NCI-H748 (cell line): ENCODE measurements around the gene RC3H2.
"Not testable (repeated sequence)": the region's sequence is repeated elsewhere in the genome, so short reads cannot be mapped to it uniquely, and the experiment has no call there.

Source experiments
- DNase-seq: peaks from one replicate; lab custom pipeline; 2025; ENCODE audit not compliant: unreplicated experiment; lab: John Stamatoyannopoulos, UW

The RC3H2 gene

GRCh38 chr9:122848256-122848943 lies 56.8 kb downstream of the RC3H2 start:
- DNase-seq: no peak

GRCh38 chr9:122846371-122846940 lies 58.7 kb downstream of the RC3H2 start:
- no peak for DNase-seq

- DNase-seq: no peak
Measured at GRCh38 chr9:122845116-122845515, 60.0 kb downstream of the RC3H2 start.

- DNase-seq: no peak
Measured at GRCh38 chr9:122844137-122844536, 61.0 kb downstream of the RC3H2 start.

- DNase-seq: no peak
Measured at GRCh38 chr9:122841501-122841900, 63.7 kb downstream of the RC3H2 start.

- DNase-seq: not testable (repeated sequence)
Measured at GRCh38 chr9:122838441-122838840, 66.7 kb downstream of the RC3H2 start.

GRCh38 chr9:122837266-122837850 lies 67.8 kb downstream of the RC3H2 start:
- no peak for DNase-seq

- no peak for DNase-seq
Measured at GRCh38 chr9:122835313-122835731, 69.8 kb downstream of the RC3H2 start.

GRCh38 chr9:122832194-122832593 lies 73.0 kb downstream of the RC3H2 start:
- DNase-seq: no peak

- not testable (repeated sequence) for DNase-seq
Measured at GRCh38 chr9:122828965-122829284, 76.2 kb downstream of the RC3H2 start.

- DNase-seq: no peak
Measured at GRCh38 chr9:122827761-122828093, 77.4 kb downstream of the RC3H2 start.

- DNase-seq: no peak
Measured at GRCh38 chr9:122822938-122823337, 82.2 kb downstream of the RC3H2 start.

- DNase-seq: no peak
Measured at GRCh38 chr9:122822056-122822455, 83.1 kb downstream of the RC3H2 start.

- no peak for DNase-seq
Measured at GRCh38 chr9:122821278-122821943, 83.7 kb downstream of the RC3H2 start.

- no peak for DNase-seq
Measured at GRCh38 chr9:122820490-122820845, 84.7 kb downstream of the RC3H2 start.

GRCh38 chr9:122819791-122820489 lies 85.2 kb downstream of the RC3H2 start:
- no peak for DNase-seq

- DNase-seq: no peak
Measured at GRCh38 chr9:122819326-122819725, 85.8 kb downstream of the RC3H2 start.

GRCh38 chr9:122816163-122816867 lies 88.8 kb downstream of the RC3H2 start:
- DNase-seq: no peak

- no peak for DNase-seq
Measured at GRCh38 chr9:122815544-122815943, 89.6 kb downstream of the RC3H2 start.

GRCh38 chr9:122814545-122814944 lies 90.6 kb downstream of the RC3H2 start:
- no peak for DNase-seq

- DNase-seq: no peak
Measured at GRCh38 chr9:122812736-122813135, 92.4 kb downstream of the RC3H2 start.
